Esophagus squamous epithelium (tissue), 4 donors: Measurements from ENCODE around the gene LPAR6.
"Not testable (repeated sequence)": the region's sequence is repeated elsewhere in the genome, so short reads cannot be mapped to it uniquely, and the experiment has no call there.

ENCODE experiments used
- POLR2A ChIP-seq, 4 donors: fragments of 450-650 bp; IDR thresholded peaks; one replicate each; pipeline ENCODE4 v1.6.1; 2017; ENCODE audit warnings: antibody characterized with exemption in 4 of 4, mild to moderate bottlenecking in 4 of 4, moderate library complexity in 3 of 4
- TF ChIP-seq, protein P1 (sequence below), 6 experiments: fragments of 450-650 bp in 4 of 6; fragments of 200-600 bp in 2 of 6; sonication (generic) in 2 of 6; IDR thresholded peaks; one replicate each; pipeline ENCODE4 v1.5.1; 2016 to 2019; ENCODE audit warnings: antibody characterized with exemption in 6 of 6, mild to moderate bottlenecking in 4 of 6, moderate library complexity in 4 of 6

- TF ChIP-seq, protein P1, sequence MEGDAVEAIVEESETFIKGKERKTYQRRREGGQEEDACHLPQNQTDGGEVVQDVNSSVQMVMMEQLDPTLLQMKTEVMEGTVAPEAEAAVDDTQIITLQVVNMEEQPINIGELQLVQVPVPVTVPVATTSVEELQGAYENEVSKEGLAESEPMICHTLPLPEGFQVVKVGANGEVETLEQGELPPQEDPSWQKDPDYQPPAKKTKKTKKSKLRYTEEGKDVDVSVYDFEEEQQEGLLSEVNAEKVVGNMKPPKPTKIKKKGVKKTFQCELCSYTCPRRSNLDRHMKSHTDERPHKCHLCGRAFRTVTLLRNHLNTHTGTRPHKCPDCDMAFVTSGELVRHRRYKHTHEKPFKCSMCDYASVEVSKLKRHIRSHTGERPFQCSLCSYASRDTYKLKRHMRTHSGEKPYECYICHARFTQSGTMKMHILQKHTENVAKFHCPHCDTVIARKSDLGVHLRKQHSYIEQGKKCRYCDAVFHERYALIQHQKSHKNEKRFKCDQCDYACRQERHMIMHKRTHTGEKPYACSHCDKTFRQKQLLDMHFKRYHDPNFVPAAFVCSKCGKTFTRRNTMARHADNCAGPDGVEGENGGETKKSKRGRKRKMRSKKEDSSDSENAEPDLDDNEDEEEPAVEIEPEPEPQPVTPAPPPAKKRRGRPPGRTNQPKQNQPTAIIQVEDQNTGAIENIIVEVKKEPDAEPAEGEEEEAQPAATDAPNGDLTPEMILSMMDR (IDR thresholded peaks at IDR 0.05), result not testable (repeated sequence)
- not testable (repeated sequence) for TF ChIP-seq POLR2A (IDR thresholded peaks at IDR 0.05)
Measured at GRCh38 chr13:48422003-48422402, 9.1 kb upstream of the LPAR6 start.
